ENCODE data around the gene RFFL. TPM values are rescaled to one million over a fixed set of nuclear protein-coding genes. Genes with fewer than 3 reads are reported as not detected.

The RFFL gene
- total RNA-seq, 1 experiment from 2014 or later = 30.3 TPM

DNA sequence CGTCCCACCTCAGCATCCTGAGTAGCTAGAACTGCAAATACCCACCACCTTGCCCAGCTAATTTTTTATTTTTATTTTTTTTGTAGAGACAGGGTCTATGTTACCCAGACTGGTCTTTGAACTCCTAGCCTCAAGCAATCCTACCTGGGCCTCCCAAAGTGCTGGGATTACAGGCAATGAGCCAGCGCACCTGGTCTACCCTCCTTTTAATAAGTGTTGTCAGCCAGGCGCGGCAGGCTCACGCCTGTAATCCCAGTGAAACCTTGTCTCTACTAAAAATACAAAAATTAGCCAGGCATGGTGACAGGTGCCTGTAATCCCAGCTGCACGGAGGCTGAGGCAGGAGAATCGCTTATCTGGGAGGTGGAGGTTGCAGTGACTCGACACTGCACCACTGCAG is 19.3 kb downstream of the RFFL start:
- no peak for DNase-seq (ENCODE audit: low spot score)
- peaks cover 14% of the 10 kb centered on the region for H3K4me1 Mint-ChIP-seq
- ChIA-PET POLR2A (no interaction called here), CTCF (no interaction called here)
- TF ChIP-seq FOXJ3 (CRISPR knock-in tag; IDR thresholded peaks at IDR 0.05; ENCODE audit: borderline replicate concordance) (no peak), CREB1 (CRISPR knock-in tag; IDR thresholded peaks at IDR 0.05) (no peak), ELF4 (CRISPR knock-in tag; IDR thresholded peaks at IDR 0.05; ENCODE audit: low read depth) (no peak), EMX1 (CRISPR knock-in tag; IDR thresholded peaks at IDR 0.05) (no peak), ETV6 (CRISPR knock-in tag; IDR thresholded peaks at IDR 0.05) (no peak), ZNF416 (CRISPR knock-in tag; IDR thresholded peaks at IDR 0.05) (no peak), ZBTB21 (CRISPR knock-in tag; IDR thresholded peaks at IDR 0.05; ENCODE audit: borderline replicate concordance) (no peak), ZNF219 (CRISPR knock-in tag; IDR thresholded peaks at IDR 0.05; ENCODE audit: borderline replicate concordance) (no peak), HMGA2 (CRISPR knock-in tag; IDR thresholded peaks at IDR 0.05) (no peak), ZNF317 (CRISPR knock-in tag; IDR thresholded peaks at IDR 0.05; ENCODE audit: borderline replicate concordance, low read depth) (no peak), FOXK1 (CRISPR knock-in tag; IDR thresholded peaks at IDR 0.05) (no peak), NFE2L1 (CRISPR knock-in tag; IDR thresholded peaks at IDR 0.05) (no peak), IRF2 (CRISPR knock-in tag; IDR thresholded peaks at IDR 0.05; ENCODE audit: borderline replicate concordance, low read depth) (no peak)
- TF ChIP-seq, protein P1, sequence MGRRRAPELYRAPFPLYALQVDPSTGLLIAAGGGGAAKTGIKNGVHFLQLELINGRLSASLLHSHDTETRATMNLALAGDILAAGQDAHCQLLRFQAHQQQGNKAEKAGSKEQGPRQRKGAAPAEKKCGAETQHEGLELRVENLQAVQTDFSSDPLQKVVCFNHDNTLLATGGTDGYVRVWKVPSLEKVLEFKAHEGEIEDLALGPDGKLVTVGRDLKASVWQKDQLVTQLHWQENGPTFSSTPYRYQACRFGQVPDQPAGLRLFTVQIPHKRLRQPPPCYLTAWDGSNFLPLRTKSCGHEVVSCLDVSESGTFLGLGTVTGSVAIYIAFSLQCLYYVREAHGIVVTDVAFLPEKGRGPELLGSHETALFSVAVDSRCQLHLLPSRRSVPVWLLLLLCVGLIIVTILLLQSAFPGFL (CRISPR knock-in tag; IDR thresholded peaks at IDR 0.05; ENCODE audit: borderline replicate concordance) = no peak
- TF ChIP-seq, protein P2, sequence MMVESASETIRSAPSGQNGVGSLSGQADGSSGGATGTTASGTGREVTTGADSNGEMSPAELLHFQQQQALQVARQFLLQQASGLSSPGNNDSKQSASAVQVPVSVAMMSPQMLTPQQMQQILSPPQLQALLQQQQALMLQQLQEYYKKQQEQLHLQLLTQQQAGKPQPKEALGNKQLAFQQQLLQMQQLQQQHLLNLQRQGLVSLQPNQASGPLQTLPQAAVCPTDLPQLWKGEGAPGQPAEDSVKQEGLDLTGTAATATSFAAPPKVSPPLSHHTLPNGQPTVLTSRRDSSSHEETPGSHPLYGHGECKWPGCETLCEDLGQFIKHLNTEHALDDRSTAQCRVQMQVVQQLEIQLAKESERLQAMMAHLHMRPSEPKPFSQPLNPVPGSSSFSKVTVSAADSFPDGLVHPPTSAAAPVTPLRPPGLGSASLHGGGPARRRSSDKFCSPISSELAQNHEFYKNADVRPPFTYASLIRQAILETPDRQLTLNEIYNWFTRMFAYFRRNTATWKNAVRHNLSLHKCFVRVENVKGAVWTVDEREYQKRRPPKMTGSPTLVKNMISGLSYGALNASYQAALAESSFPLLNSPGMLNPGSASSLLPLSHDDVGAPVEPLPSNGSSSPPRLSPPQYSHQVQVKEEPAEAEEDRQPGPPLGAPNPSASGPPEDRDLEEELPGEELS (CRISPR knock-in tag; IDR thresholded peaks at IDR 0.05) = no peak
- TF ChIP-seq, protein P3, sequence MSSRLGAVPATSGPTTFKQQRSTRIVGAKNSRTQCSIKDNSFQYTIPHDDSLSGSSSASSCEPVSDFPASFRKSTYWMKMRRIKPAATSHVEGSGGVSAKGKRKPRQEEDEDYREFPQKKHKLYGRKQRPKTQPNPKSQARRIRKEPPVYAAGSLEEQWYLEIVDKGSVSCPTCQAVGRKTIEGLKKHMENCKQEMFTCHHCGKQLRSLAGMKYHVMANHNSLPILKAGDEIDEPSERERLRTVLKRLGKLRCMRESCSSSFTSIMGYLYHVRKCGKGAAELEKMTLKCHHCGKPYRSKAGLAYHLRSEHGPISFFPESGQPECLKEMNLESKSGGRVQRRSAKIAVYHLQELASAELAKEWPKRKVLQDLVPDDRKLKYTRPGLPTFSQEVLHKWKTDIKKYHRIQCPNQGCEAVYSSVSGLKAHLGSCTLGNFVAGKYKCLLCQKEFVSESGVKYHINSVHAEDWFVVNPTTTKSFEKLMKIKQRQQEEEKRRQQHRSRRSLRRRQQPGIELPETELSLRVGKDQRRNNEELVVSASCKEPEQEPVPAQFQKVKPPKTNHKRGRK (CRISPR knock-in tag; IDR thresholded peaks at IDR 0.05; ENCODE audit: borderline replicate concordance) = no peak
- TF ChIP-seq, protein P4, sequence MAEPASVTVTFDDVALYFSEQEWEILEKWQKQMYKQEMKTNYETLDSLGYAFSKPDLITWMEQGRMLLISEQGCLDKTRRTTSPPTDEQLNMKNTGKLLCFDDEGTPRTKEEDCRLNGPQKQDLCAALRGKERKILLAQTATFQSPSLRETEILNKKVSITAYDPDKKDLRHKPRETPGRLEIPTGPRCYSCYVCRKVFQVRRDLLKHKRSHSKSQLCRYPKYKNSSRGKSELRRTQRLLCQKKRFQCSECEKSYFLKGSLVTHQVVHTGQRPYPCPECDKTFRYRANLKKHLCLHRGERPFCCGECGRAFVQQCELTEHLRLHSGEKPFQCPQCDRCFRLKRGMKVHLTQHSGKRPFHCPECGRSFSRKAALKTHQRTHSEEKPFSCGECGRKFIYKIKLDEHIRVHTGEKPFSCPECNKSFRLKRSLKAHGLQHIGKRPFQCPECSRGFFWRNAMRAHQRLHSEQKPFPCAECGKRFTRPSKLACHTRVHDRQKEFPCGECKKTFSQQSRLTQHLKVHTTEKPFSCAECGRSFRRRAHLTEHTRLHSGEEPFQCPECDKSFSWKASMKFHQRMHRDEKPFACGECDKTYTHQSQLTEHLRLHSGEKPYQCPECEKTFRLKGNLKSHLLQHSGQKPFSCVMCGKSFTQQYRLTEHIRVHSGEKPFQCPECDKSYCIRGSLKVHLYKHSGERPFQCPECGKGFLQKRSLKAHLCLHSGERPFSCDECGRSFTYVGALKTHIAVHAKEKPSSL (CRISPR knock-in tag; conservative IDR thresholded peaks at IDR 0.05) = no peak
- TF ChIP-seq, protein P5, sequence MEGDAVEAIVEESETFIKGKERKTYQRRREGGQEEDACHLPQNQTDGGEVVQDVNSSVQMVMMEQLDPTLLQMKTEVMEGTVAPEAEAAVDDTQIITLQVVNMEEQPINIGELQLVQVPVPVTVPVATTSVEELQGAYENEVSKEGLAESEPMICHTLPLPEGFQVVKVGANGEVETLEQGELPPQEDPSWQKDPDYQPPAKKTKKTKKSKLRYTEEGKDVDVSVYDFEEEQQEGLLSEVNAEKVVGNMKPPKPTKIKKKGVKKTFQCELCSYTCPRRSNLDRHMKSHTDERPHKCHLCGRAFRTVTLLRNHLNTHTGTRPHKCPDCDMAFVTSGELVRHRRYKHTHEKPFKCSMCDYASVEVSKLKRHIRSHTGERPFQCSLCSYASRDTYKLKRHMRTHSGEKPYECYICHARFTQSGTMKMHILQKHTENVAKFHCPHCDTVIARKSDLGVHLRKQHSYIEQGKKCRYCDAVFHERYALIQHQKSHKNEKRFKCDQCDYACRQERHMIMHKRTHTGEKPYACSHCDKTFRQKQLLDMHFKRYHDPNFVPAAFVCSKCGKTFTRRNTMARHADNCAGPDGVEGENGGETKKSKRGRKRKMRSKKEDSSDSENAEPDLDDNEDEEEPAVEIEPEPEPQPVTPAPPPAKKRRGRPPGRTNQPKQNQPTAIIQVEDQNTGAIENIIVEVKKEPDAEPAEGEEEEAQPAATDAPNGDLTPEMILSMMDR (IDR thresholded peaks at IDR 0.05) = no peak
- no peaks in the 10 kb centered on the region for H3K27me3 Mint-ChIP-seq (ENCODE audit: low read depth)
- 0 out of 2 replicates have a peak, but pooled peaks cover 4% of the 10 kb centered on the region for H3K9me3 Mint-ChIP-seq
- H3K36me3 Mint-ChIP-seq = no peaks in the 10 kb centered on the region
- H3K4me3 Mint-ChIP-seq = no peak overlapping the region
- no peak overlapping the region for H3K27ac Mint-ChIP-seq
- no peak for ATAC-seq

All from WTC11 (cell line).